Endodermal cell (in vitro differentiated cells): ENCODE data around the gene SAMD4B. TPM values are rescaled to one million over a fixed set of nuclear protein-coding genes. Genes with fewer than 3 reads are reported as not detected.

Experiments
- DNase-seq: peaks from one replicate; pipeline ENCODE4 v3.0.0-alpha.2; 2017
- H3K27ac ChIP-seq: 2 replicates; pipeline ENCODE4 v1.5.1; 2013; ENCODE audit warnings: mild to moderate bottlenecking, low read depth, low read length, moderate library complexity
- H3K27me3 ChIP-seq: 2 replicates; pipeline ENCODE4 v1.6.1; 2013; ENCODE audit warnings: mild to moderate bottlenecking, low read length, moderate library complexity; ENCODE audit not compliant: insufficient read depth, control insufficient read depth, poor library complexity, severe bottlenecking
- H3K36me3 ChIP-seq: 2 replicates; pipeline ENCODE4 v1.7.0; 2013; ENCODE audit warnings: mild to moderate bottlenecking, low read length, moderate library complexity; ENCODE audit not compliant: control insufficient read depth, insufficient read depth
- H3K4me1 ChIP-seq: one replicate; pipeline ENCODE4 v1.7.0; 2013; ENCODE audit warnings: low read length; ENCODE audit not compliant: control insufficient read depth, insufficient read depth
- H3K4me3 ChIP-seq: 2 replicates; pipeline ENCODE4 v1.5.1; 2013; ENCODE audit warnings: mild to moderate bottlenecking, low read length, moderate library complexity
- H3K9ac ChIP-seq: 2 replicates; pipeline ENCODE4 v1.6.1; 2013; ENCODE audit warnings: mild to moderate bottlenecking, low read length, moderate library complexity; ENCODE audit not compliant: poor library complexity, severe bottlenecking; ENCODE audit errors: extremely low read depth
- H3K9me3 ChIP-seq: 2 replicates; pipeline ENCODE4 v1.6.1; 2013; ENCODE audit warnings: mild to moderate bottlenecking, low read length, moderate library complexity; ENCODE audit not compliant: control insufficient read depth
- H3K27ac Mint-ChIP-seq: 2 replicates; pipeline ENCODE4 v1.8.0; 2020; ENCODE audit warnings: mixed read lengths
- H3K27me3 Mint-ChIP-seq: 2 replicates; pipeline ENCODE4 v1.8.0; 2021; ENCODE audit warnings: mild to moderate bottlenecking, mixed read lengths; ENCODE audit not compliant: insufficient read depth
- H3K36me3 Mint-ChIP-seq: 2 replicates; pipeline ENCODE4 v1.8.0; 2020; ENCODE audit warnings: low read depth, mixed read lengths
- H3K4me1 Mint-ChIP-seq: 2 replicates; pipeline ENCODE4 v1.8.0; 2020; ENCODE audit warnings: mixed read lengths
- H3K4me3 Mint-ChIP-seq: 2 replicates; pipeline ENCODE4 v1.8.0; 2020; ENCODE audit warnings: mild to moderate bottlenecking, moderate library complexity, mixed read lengths
- H3K9me3 Mint-ChIP-seq: 2 replicates; pipeline ENCODE4 v1.8.0; 2020; ENCODE audit warnings: mild to moderate bottlenecking, mixed read lengths
- CTCF ChIP-seq: fragments of 200-600 bp; sonication (generic); conservative IDR thresholded peaks from 2 replicates; pipeline ENCODE4 v1.5.0; 2021; ENCODE audit warnings: antibody characterized with exemption, mild to moderate bottlenecking
- WGBS, 2 experiments: methylation state at CpG; one replicate each; pipeline versions ENCODE4 v1.1.5 to v1.1.7; 2013; ENCODE audit warnings: missing lambda C conversion rate in 2 of 2, mixed read lengths in 1 of 2; ENCODE audit not compliant: insufficient coverage in 1 of 2, insufficient read length in 1 of 2; 5-methylcytosine and 5-hydroxymethylcytosine counted together
- total RNA-seq, 2 donors: library from RNA; stranded (reverse); fragmentation: NEBNext Ultra II Directional in 1 of 2; extraction: Animal tissue kit (Norgen Biotek cat#: 25700) in 1 of 2; gene quantifications; 2 replicates in 1 of 2; 3 replicates in 1 of 2; pipeline ENCODE4 v1.2.1, GENCODE V29; 2021

The SAMD4B gene
- total RNA-seq, 2 donors from 2014 or later, result 155 to 159 TPM

- H3K36me3 ChIP-seq, result no peaks in the 10 kb centered on the region
- Mint-ChIP-seq H3K4me1 (no peaks in the 10 kb centered on the region), H3K36me3 (no peaks in the 10 kb centered on the region), H3K4me3 (peak overlapping the region; percentile 66), H3K9me3 (no peaks in the 10 kb centered on the region), H3K27me3 (peaks cover 65% of the 10 kb centered on the region), H3K27ac (no peak overlapping the region)
- TF ChIP-seq CTCF, result no peak
- DNase-seq, result no peak
- H3K27me3 ChIP-seq, result peaks cover 39% of the 10 kb centered on the region
- no peaks in the 10 kb centered on the region for H3K4me1 ChIP-seq
- no peak overlapping the region for H3K4me3 ChIP-seq
- no peak overlapping the region for H3K9ac ChIP-seq
- no peak overlapping the region for H3K27ac ChIP-seq
- H3K9me3 ChIP-seq, result no peaks in the 10 kb centered on the region
These were observed 20.4 kb upstream of the SAMD4B start for GRCh38 chr19:39321832-39322176.

GRCh38 chr19:39324242-39324842 is 17.9 kb upstream of the SAMD4B start:
- TF ChIP-seq CTCF, result no peak
- H3K9me3 Mint-ChIP-seq, result no peaks in the 10 kb centered on the region
- no peaks in the 10 kb centered on the region for H3K9me3 ChIP-seq
- no peak overlapping the region for H3K4me3 ChIP-seq
- no peaks in the 10 kb centered on the region for H3K36me3 ChIP-seq
- H3K4me1 ChIP-seq, result no peaks in the 10 kb centered on the region
- no peak overlapping the region for H3K27ac Mint-ChIP-seq
- H3K4me3 Mint-ChIP-seq, result no peak overlapping the region
- no peak overlapping the region for H3K27ac ChIP-seq
- no peaks in the 10 kb centered on the region for H3K4me1 Mint-ChIP-seq
- peaks cover 24% of the 10 kb centered on the region for H3K27me3 ChIP-seq
- 43 to 91% methylated on average over 2 to 3 of the region's 5 CpGs for WGBS, 2 experiments
- DNase-seq, result no peak
- H3K36me3 Mint-ChIP-seq, result no peaks in the 10 kb centered on the region
- no peak overlapping the region for H3K9ac ChIP-seq
- peaks cover 48% of the 10 kb centered on the region for H3K27me3 Mint-ChIP-seq

GRCh38 chr19:39325778-39326665 is 16.2 kb upstream of the SAMD4B start:
- H3K36me3 Mint-ChIP-seq, result no peaks in the 10 kb centered on the region
- peak; percentile 63 for DNase-seq
- peaks cover 38% of the 10 kb centered on the region for H3K27me3 Mint-ChIP-seq

More at GRCh38 chr19:39325778-39326665, 16.2 kb upstream of the SAMD4B start:
- TF ChIP-seq CTCF, result no peak
- Mint-ChIP-seq H3K4me1 (no peaks in the 10 kb centered on the region), H3K9me3 (no peaks in the 10 kb centered on the region), H3K4me3 (no peak overlapping the region), H3K27ac (no peak overlapping the region)
- H3K4me3 ChIP-seq, result no peak overlapping the region
- H3K4me1 ChIP-seq, result no peaks in the 10 kb centered on the region
- no peaks in the 10 kb centered on the region for H3K36me3 ChIP-seq
- no peaks in the 10 kb centered on the region for H3K9me3 ChIP-seq
- H3K27me3 ChIP-seq, result peaks cover 14% of the 10 kb centered on the region
- no peak overlapping the region for H3K27ac ChIP-seq
- 85 to 88% methylated on average over 8 to 15 of the region's 16 CpGs for WGBS, 2 experiments
- no peak overlapping the region for H3K9ac ChIP-seq
